GM12801 (cell line): Measurements from ENCODE around the gene NABP1.

Experiments
- TF ChIP-seq, protein P1 (sequence below): IDR thresholded peaks from one replicate; pipeline ENCODE4 v1.5.1; 2011; ENCODE audit warnings: control low read depth; ENCODE audit not compliant: insufficient read length; ENCODE audit errors: extremely low read depth

NABP1 gene

DNA sequence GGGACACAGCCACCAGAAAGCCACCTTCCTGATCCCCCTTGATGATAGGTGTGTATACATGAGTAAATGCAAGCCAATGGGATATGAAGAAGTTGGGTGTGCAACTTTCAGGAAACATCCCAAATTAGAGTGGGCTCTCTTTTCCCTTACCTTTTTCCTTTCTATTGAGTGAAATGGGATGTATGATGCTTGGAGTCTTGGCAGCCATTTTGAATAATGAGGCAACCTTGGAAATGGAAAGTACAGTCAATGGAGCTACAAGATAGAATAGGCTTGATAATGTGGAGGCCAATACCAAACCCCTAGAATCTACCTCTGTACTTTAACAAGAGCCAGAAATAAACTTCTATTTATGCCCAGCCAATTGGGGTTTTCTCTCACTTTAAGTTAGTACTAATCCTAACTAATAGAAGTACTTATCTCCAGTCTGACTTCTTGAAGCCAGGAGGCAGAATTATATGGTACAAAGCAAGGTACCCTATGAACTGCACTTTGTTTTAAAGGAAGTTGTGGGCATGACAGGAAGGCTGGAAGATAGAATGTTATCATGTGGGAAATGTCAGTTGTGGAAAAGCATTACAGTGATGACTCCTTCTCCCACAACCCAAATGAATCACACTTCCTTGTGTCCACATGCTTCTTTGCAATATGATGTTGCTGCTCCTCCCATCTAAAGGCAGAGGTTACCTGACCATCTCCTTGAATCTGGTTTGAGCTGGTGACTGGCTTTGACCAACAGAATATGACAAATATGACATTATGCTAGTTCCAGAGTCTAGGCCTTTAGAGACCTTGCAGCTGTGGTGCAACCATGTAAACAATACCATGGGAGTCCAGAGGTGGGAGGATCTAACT lies 12.9 kb upstream of the NABP1 start:
- TF ChIP-seq, protein P1, sequence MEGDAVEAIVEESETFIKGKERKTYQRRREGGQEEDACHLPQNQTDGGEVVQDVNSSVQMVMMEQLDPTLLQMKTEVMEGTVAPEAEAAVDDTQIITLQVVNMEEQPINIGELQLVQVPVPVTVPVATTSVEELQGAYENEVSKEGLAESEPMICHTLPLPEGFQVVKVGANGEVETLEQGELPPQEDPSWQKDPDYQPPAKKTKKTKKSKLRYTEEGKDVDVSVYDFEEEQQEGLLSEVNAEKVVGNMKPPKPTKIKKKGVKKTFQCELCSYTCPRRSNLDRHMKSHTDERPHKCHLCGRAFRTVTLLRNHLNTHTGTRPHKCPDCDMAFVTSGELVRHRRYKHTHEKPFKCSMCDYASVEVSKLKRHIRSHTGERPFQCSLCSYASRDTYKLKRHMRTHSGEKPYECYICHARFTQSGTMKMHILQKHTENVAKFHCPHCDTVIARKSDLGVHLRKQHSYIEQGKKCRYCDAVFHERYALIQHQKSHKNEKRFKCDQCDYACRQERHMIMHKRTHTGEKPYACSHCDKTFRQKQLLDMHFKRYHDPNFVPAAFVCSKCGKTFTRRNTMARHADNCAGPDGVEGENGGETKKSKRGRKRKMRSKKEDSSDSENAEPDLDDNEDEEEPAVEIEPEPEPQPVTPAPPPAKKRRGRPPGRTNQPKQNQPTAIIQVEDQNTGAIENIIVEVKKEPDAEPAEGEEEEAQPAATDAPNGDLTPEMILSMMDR = no peak

DNA sequence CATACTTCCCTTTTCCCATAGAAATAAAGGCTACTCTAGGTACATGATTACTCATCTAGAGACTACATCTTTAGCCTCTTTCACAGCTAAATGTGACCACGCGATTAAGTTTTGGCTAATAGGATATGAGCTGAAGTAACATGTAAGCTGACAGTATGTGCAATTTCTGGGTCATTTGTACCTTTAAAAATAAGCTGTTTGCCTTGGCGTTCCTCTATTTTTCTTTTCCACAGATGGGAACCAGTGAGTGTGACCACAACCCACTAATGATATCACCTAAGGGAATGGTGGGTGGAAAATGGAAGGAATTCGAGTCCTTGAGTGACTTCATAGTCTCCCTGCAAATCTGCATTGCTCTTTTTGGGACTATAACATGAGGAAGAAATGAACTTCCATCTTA lies 11.7 kb upstream of the NABP1 start:
- TF ChIP-seq, protein P1 = no peak

DNA sequence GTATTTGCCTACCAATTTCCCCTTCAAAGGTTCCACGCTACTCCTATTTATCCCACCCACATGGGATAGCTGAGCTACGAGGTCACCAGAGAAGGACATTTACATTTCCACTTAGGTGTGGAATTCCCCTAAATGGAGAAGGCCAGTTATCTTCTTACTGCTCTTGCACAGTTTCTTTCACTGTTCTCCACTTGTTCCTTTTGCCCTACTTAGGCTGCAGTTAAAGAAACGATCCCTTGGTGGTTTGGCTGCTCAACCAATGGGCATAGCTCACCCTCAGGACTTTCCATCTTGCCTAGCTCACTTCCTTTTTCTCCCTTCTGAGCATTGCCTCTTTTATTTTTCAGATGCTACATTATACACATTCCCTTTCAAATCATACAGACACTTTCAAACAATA lies 11.2 kb upstream of the NABP1 start:
- TF ChIP-seq, protein P1 = no peak

DNA sequence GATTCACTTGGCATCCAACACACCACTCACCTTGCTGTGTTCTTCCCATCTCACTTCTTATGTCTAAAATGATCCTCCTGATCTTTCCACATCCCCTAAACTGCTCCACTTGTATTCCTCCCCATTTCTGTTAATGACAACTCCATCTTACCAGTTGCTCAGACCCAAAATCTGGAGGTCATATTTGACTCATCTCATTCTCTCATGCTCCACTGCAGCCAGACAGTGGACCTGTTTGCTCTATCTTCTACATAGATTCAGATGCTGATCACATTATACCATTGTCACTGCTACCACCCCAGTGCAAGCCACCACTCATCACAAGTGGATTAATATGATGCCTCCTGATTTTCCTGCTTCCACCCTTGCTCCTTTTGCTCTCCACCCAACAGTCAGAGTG lies 7.9 kb upstream of the NABP1 start:
- TF ChIP-seq, protein P1 = no peak

DNA sequence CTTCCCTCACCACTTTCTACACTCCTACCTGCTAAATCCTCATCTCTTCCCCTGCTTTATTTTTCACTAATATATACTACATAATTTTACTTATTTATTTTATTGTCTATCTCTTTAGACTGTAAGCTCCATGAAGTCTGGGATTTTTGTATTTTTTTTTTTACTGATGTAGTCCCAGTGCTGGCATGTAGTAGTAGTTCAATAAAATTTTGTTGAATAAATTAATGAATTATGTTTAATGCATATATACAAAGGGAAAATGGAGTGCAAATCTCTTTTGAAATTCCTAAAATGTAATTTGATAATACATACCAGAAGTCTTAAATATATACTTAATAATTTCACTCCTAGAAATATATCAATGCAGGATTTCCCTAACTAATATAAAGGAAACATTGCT lies 7.1 kb upstream of the NABP1 start:
- TF ChIP-seq, protein P1 = no peak

DNA sequence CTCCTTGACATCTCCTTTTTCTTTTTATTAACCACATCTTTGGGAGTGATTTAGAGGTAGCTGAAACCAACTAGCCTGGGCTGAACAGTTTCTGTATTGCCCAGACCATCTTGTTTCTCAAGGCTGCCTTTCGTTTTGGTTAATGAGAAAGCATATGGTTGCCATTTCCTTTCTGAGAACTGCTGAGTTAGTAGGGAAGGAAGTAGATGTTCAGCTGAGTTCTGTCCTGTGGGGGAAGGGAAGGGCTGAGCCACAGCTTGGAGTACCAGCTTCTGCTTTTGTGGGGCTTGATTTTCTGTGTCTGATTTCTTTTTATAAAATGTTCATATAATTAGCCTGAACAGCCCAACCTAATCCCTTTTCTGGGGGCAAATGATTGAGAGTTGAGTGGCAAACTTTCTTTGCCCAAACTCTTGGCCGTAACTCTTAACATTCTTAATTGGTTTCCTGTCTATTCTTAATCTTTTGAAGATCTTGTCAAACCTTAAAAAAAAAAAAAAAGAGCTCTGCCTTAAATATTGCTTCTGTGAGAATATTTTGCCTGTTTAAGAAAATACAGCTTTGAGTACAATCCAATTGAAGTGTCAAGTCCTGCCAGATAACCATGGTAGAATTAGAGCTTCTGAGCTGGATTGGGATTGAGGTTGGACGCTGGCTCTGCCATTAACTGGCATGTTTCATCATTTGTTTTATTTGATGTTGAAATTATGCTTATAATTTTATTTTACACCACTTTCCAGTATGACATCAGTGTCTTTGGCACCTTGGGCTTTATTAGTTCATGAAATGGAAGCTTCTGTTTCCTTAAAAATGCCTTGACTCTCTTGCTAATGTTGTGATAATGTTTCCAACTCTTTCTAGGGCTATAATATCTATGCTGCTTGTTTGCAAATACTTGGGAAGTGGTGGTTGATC lies 1.9 kb upstream of the NABP1 start:
- TF ChIP-seq, protein P1 = no peak

DNA sequence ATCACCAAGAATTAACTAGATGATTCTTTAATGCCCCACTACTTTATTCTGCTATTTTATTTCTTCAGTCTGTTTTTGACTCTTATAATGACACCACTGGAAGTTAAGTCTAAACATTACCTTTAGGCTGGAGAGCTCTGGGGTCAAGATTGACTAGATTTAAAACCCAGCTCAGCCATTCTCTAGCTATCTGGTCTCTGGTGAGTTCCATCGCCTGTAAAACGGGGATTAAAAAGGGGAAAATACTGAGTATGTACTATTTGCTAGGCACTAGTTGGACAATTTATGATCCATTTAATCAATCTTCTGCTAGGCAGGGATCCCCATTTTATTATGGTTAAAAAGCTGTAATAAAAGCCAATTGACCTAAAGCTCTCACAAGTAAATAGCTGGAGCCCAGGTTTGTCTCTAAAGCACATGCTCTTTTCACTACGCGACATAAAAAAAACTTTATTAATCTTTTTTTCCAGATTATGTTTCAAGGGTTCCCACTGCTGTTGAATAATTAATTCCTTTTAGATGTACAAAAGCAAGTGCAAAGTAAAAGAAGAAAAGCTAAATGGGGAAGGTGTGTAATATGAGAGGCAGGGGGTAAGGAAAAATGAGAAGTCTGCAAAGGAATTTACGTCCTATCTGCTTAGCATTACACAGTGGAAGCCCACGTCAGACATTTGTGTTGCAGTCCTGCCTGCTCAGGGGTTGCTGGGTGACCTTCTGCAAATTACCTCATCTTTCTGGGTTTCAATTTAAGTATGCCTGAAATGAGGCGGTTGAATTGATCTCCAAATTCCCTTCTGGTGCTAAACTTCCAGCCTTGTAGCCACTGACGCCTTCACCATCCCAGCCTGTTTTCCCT lies 918 bp upstream of the NABP1 start:
- TF ChIP-seq, protein P1 = no peak
